Measurements from ENCODE around the gene SLC12A9. TPM values are rescaled to one million over a fixed set of nuclear protein-coding genes. Genes with fewer than 3 reads are reported as not detected.

SLC12A9 gene
- total and polyA plus RNA-seq, 2 of the 4 experiments (the other 2 are of a cell fraction), result 4.5 to 16.2 TPM

GRCh38 chr7:100863406-100863950 lies 11.0 kb downstream of the SLC12A9 start:
- Histone ChIP-seq H3K4ac (ENCODE audit: low read depth, low read length) (no peak overlapping the region), H2BK15ac (ENCODE audit: low read depth, low read length) (no peak overlapping the region), H3K9me3 (ENCODE audit: control insufficient read depth, insufficient read depth, low read length) (no peaks in the 10 kb centered on the region), H3K27ac (ENCODE audit: insufficient read depth, low read length) (no peak overlapping the region), H3K4me3 (ENCODE audit: insufficient read depth, low read depth, low read length) (no peak overlapping the region), H2AK9ac (replicated peaks; ENCODE audit: low read depth, low read length, poor library complexity) (peak overlapping the region; percentile 5), H4K8ac (ENCODE audit: low read depth in 2 of 2, low read length in 2 of 2) (no peak overlapping the region), H2AFZ (replicated peaks; ENCODE audit: low read length, poor library complexity) (no peak overlapping the region), H4K5ac (ENCODE audit: low read depth, low read length) (no peak overlapping the region), H2BK120ac (ENCODE audit: low read depth, low read length) (no peak overlapping the region), H3K23ac (ENCODE audit: low read depth, low read length) (no peak overlapping the region), H3K4me2 (ENCODE audit: low read depth, low read length) (no peak overlapping the region), H3K36me3 (ENCODE audit: control insufficient read depth, insufficient read depth, low read length) (peaks cover 30% of the 10 kb centered on the region), H3K27me3 (ENCODE audit: control insufficient read depth, insufficient read depth, low read length) (no peaks in the 10 kb centered on the region), H3K4me1 (ENCODE audit: control insufficient read depth, insufficient read depth, low read length) (peaks cover 13% of the 10 kb centered on the region), H3K9me1 (ENCODE audit: insufficient read depth, low read length) (peaks cover 4% of the 10 kb centered on the region; the same call in 1 of the 2 replicates), H3K56ac (ENCODE audit: extremely low read depth, insufficient read depth, low read length) (no peak overlapping the region), H2BK5ac (ENCODE audit: low read depth, low read length, poor library complexity, severe bottlenecking) (no peak overlapping the region), H3K79me1 (ENCODE audit: low read depth in 1 of 2, low read length in 2 of 2) (peaks cover 6 to 26% of the 10 kb centered on the region in 2 experiments), H3K18ac (ENCODE audit: low read depth, low read length) (no peak overlapping the region), H2BK20ac (ENCODE audit: low read depth, low read length) (no peak overlapping the region), H3K9ac (ENCODE audit: low read depth, low read length) (no peak overlapping the region), H3K14ac (replicated peaks; ENCODE audit: low read depth, low read length) (no peak overlapping the region), H4K20me1 (ENCODE audit: insufficient read depth, low read length) (peaks cover 3% of the 10 kb centered on the region; the same call in 1 of the 2 replicates), H4K91ac (ENCODE audit: insufficient read depth, low read depth, low read length) (no peak overlapping the region), H2AK5ac (ENCODE audit: low read depth, low read length) (no peak overlapping the region)
- DNase-seq (peak; percentile 34), ATAC-seq (ENCODE audit: low read depth) (no peak)
- ChIA-PET POLR2A (ENCODE audit: unreplicated experiment) (no interaction called here), CTCF (no interaction called here)
- BruUV-seq (replicated peaks), result no TSS peak
- no peak for TF ChIP-seq SMC3 (IDR thresholded peaks at IDR 0.05; ENCODE audit: low read depth, low read length)
- TF ChIP-seq MAFK (IDR thresholded peaks at IDR 0.05; ENCODE audit: low read depth, low read length), result peak; percentile 58
- no peak for TF ChIP-seq CHD1 (IDR thresholded peaks at IDR 0.05; ENCODE audit: low read depth, low read length)
- in situ Hi-C loops (cut with MboI; ENCODE audit: low sequenced_read_pairs) (loop anchor here (25.0 kb wide), 2 partner anchors 276 to 401 kb away; partner anchors contain the start of genes FBXO24, LRCH4 and SPACDR), intact Hi-C loops (cut with micrococcal nuclease) (no loop called here), dilution Hi-C loops (cut with HindIII; ENCODE audit: low sequenced_read_pairs, unreplicated experiment) (no loop called here)
- WGBS, 2 experiments (ENCODE audit: extremely low coverage in 2 of 2, insufficient read length in 1 of 2), result no CpG with 5 or more reads among the region's 10 CpGs

Data from IMR-90 (cell line).